GM21737 (cell line): Measurements from ENCODE around the gene SLC47A1.

Experiments used
- ATAC-seq: cut with Tn5 transposase; IDR thresholded peaks from one replicate; pipeline ENCODE4 v1.9.1; 2021; ENCODE audit warnings: mild to moderate bottlenecking, moderate library complexity; ENCODE audit not compliant: unreplicated experiment

SLC47A1 gene

DNA sequence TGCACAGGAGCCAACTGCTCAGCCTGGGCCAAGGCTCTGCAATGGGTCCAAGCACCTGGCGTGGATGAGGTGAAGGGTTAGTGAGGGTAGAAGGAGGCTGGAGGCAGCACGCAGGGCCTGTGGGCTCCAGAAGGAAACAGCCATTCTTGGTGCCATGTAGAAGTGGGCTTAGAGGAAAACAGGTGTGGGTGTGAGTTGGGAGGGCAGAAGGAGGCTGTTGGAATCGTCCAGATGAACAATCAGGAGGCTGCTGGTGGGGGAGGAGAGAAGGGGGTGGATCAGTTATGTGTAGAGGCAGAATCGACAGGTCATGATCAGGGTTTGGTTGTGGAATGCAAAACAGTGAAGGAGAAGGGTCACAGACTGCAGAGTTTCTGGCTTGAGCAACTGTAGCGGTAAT, 63.2 kb downstream of the SLC47A1 start:
- no peak for ATAC-seq

GRCh38 chr17:19610311-19610710, 76.7 kb downstream of the SLC47A1 start:
- no peak for ATAC-seq

GRCh38 chr17:19610879-19611278, 77.2 kb downstream of the SLC47A1 start:
- ATAC-seq, result no peak

- no peak for ATAC-seq
Observed at GRCh38 chr17:19613979-19614378, 80.3 kb downstream of the SLC47A1 start.

- ATAC-seq, result no peak
Observed at GRCh38 chr17:19614900-19615299, 81.2 kb downstream of the SLC47A1 start.

DNA sequence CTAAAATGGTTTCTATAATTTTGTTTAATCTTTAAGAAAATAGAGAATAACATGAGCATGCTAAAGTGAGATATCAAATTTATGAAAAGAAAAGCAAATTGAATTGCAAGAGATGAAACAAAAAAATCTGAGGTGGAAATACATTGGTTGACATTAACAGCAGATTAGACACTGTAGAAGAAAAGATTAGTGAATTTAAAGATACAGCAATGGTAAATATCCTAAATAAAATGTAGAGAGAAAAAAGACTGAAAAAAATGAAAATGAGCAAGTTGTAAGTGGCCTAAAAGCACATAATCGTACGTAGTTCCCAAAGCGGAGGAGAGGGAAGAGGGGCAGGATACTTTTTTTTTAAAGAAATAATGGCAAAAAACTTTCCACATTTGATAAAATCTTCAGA, 84.4 kb downstream of the SLC47A1 start:
- ATAC-seq, result no peak

- ATAC-seq, result no peak
Observed at GRCh38 chr17:19619705-19620325, 86.2 kb downstream of the SLC47A1 start.

GRCh38 chr17:19621697-19622096, 88.0 kb downstream of the SLC47A1 start:
- ATAC-seq, result no peak

DNA sequence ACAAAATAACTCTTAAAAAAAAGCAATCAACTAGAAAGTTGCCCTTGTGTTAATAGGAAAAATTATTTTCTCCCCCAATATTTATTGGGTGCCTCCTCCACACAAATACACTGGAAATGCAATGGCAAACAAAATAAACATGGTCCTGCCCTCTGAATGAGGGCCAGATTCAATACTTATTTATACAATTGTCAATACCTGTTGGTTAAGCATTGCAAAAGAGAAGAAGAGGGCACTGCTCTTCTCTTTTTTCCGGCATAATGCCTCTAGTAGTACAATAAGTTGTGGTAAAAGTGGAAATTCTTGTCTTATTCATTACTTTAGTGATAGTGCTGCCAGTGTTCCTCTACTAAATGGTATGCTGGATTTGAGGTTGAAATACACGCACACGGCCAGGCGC, 92.4 kb downstream of the SLC47A1 start:
- ATAC-seq, result no peak
